HG02623 (cell line): ENCODE measurements around the gene MAPK8IP3.
"Not testable (repeated sequence)": the region's sequence is repeated elsewhere in the genome, so short reads cannot be mapped to it uniquely, and the experiment has no call there.

Source experiments
- ATAC-seq: cut with Tn5 transposase; IDR thresholded peaks from one replicate; pipeline ENCODE4 v1.9.1; 2021; ENCODE audit warnings: moderate library complexity; ENCODE audit not compliant: unreplicated experiment

MAPK8IP3 gene

GRCh38 chr16:1732071-1732470, 26.1 kb downstream of the MAPK8IP3 start:
- no peak for ATAC-seq

- ATAC-seq, result not testable (repeated sequence)
Observed at GRCh38 chr16:1732551-1732987, 26.6 kb downstream of the MAPK8IP3 start.

GRCh38 chr16:1734123-1734522, 28.1 kb downstream of the MAPK8IP3 start:
- ATAC-seq, result no peak

GRCh38 chr16:1734816-1735215, 28.8 kb downstream of the MAPK8IP3 start:
- no peak for ATAC-seq

GRCh38 chr16:1740234-1740633, 34.2 kb downstream of the MAPK8IP3 start:
- ATAC-seq, result no peak

- ATAC-seq, result no peak
Observed at GRCh38 chr16:1740781-1741490, 34.9 kb downstream of the MAPK8IP3 start.

GRCh38 chr16:1741553-1742165, 35.7 kb downstream of the MAPK8IP3 start:
- ATAC-seq, result no peak

GRCh38 chr16:1743376-1744337, 37.7 kb downstream of the MAPK8IP3 start:
- no peak for ATAC-seq

GRCh38 chr16:1744338-1744840, 38.4 kb downstream of the MAPK8IP3 start:
- ATAC-seq, result no peak

- ATAC-seq, result no peak
Observed at GRCh38 chr16:1745181-1745899, 39.3 kb downstream of the MAPK8IP3 start.

- no peak for ATAC-seq
Observed at GRCh38 chr16:1745900-1746692, 40.1 kb downstream of the MAPK8IP3 start.

- ATAC-seq, result no peak
Observed at GRCh38 chr16:1746693-1747195, 40.7 kb downstream of the MAPK8IP3 start.

GRCh38 chr16:1747934-1748333, 41.9 kb downstream of the MAPK8IP3 start:
- no peak for ATAC-seq

- no peak for ATAC-seq
Observed at GRCh38 chr16:1749152-1750117, 43.4 kb downstream of the MAPK8IP3 start.

- no peak for ATAC-seq
Observed at GRCh38 chr16:1751946-1752345, 46.0 kb downstream of the MAPK8IP3 start.

GRCh38 chr16:1752853-1753252, 46.9 kb downstream of the MAPK8IP3 start:
- ATAC-seq, result no peak

- no peak for ATAC-seq
Observed at GRCh38 chr16:1754204-1754603, 48.2 kb downstream of the MAPK8IP3 start.

GRCh38 chr16:1757714-1758461, 51.9 kb downstream of the MAPK8IP3 start:
- ATAC-seq, result no peak
